Endothelial cell of umbilical vein (primary cell): ENCODE data around the gene SYT2. TPM values are rescaled to one million over a fixed set of nuclear protein-coding genes. Genes with fewer than 3 reads are reported as not detected.

Source experiments
- BruUV-seq: library from RNA; stranded (reverse); fragments of 400-500 nt; replicated peaks from 2 replicates; lab custom pipeline; 2021; lab: Mats Ljungman, UMichigan
- CTCF ChIA-PET: fragments of 300-600, 350-600 bp; sonication (Branson Sonifier 250); formaldehyde crosslinking; loops from one replicate; lab custom pipeline; 2021; ENCODE audit warnings: antibody characterized with exemption, inconsistent platforms; lab: Charles Lee
- POLR2A ChIA-PET: fragments of 300-600, 350-600 bp; sonication (Branson Sonifier 250); formaldehyde crosslinking; loops from one replicate; lab custom pipeline; 2021; ENCODE audit warnings: antibody characterized with exemption, inconsistent platforms; lab: Charles Lee
- DNase-seq: peaks from one replicate; pipeline ENCODE4 v3.0.0-alpha.2; 2011; ENCODE audit warnings: low read depth, low spot score
- FAIRE-seq: peaks from 2 replicates; lab custom pipeline; 2011; peaks lifted over from hg19 to GRCh38; lab: Jason Lieb, UNC
- H2AFZ ChIP-seq: 2 replicates; pipeline ENCODE4 v1.6.0; 2012; ENCODE audit warnings: low read depth, low read length, control low read depth, inconsistent platforms
- H3K27ac ChIP-seq: 2 replicates; pipeline ENCODE4 v1.5.1; 2011; ENCODE audit warnings: low read depth, mild to moderate bottlenecking, control low read depth, low read length, moderate library complexity; ENCODE audit not compliant: insufficient read depth
- H3K27me3 ChIP-seq, 2 experiments: 2 replicates each; pipeline versions ENCODE4 v1.6.0 to v1.6.1; 2011; ENCODE audit warnings: low read length in 2 of 2, mixed read lengths in 1 of 2; ENCODE audit not compliant: control insufficient read depth in 2 of 2, insufficient read depth in 2 of 2
- H3K36me3 ChIP-seq, 2 experiments: 2 replicates in 1 of 2; 3 replicates in 1 of 2; pipeline ENCODE4 v1.5.1; 2011; ENCODE audit warnings: low read length in 2 of 2, mild to moderate bottlenecking in 1 of 2, moderate library complexity in 1 of 2; ENCODE audit not compliant: control insufficient read depth in 2 of 2, insufficient read depth in 2 of 2; ENCODE audit errors: extremely low read depth in 1 of 2
- H3K4me1 ChIP-seq: 3 replicates; pipeline ENCODE4 v1.5.1; 2011; ENCODE audit warnings: mild to moderate bottlenecking, low read length; ENCODE audit not compliant: control insufficient read depth, insufficient read depth; ENCODE audit errors: extremely low read depth
- H3K4me2 ChIP-seq: 2 replicates; pipeline ENCODE4 v1.6.1; 2011; ENCODE audit warnings: low read length, control low read depth, mixed read lengths; ENCODE audit not compliant: insufficient read depth
- H3K4me3 ChIP-seq, 3 experiments: fragments of 200-600 bp in 1 of 3; sonication (generic), shearing (Covaris generic) in 1 of 3; replicated peaks in 1 of 3; 2 replicates each; pipeline ENCODE4 v1.5.1; 2011 to 2016; ENCODE audit warnings: control low read depth in 3 of 3, low read length in 3 of 3, mild to moderate bottlenecking in 2 of 3, inconsistent platforms in 1 of 3, low read depth in 1 of 3, moderate library complexity in 1 of 3; ENCODE audit not compliant: insufficient read depth in 1 of 3
- H3K79me2 ChIP-seq: 2 replicates; pipeline ENCODE4 v1.6.0; 2012; ENCODE audit warnings: low read length, inconsistent platforms; ENCODE audit not compliant: control insufficient read depth, insufficient read depth
- H3K9ac ChIP-seq: replicated peaks from 2 replicates; pipeline ENCODE3; 2011; ENCODE audit warnings: low read length, control low read depth; ENCODE audit not compliant: insufficient read depth; ENCODE audit errors: extremely low read depth
- H3K9me1 ChIP-seq: replicated peaks from 3 replicates; pipeline ENCODE4 v1.6.0; 2011; ENCODE audit warnings: mild to moderate bottlenecking, low read length; ENCODE audit not compliant: control insufficient read depth, insufficient read depth; ENCODE audit errors: extremely low read depth
- H3K9me3 ChIP-seq: replicated peaks from 2 replicates; pipeline ENCODE4 v1.5.1; 2012; ENCODE audit warnings: low read length, inconsistent platforms; ENCODE audit not compliant: control insufficient read depth, insufficient read depth
- H4K20me1 ChIP-seq: replicated peaks from 2 replicates; pipeline ENCODE3; 2011; ENCODE audit warnings: mild to moderate bottlenecking, low read length; ENCODE audit not compliant: control insufficient read depth, insufficient read depth; ENCODE audit errors: extremely low read depth
- FOS ChIP-seq: IDR thresholded peaks from 2 replicates; pipeline ENCODE4 v1.6.1; 2011; ENCODE audit warnings: mild to moderate bottlenecking, low read length, moderate library complexity, borderline replicate concordance; ENCODE audit not compliant: insufficient read depth
- GATA2 ChIP-seq: IDR thresholded peaks from 2 replicates; pipeline ENCODE4 v1.7.0; 2011; ENCODE audit warnings: low read depth, mild to moderate bottlenecking, moderate library complexity, mixed read lengths, low read length; ENCODE audit not compliant: insufficient read length, insufficient read depth
- JUN ChIP-seq: IDR thresholded peaks from 2 replicates; pipeline ENCODE4 v1.6.1; 2011; ENCODE audit warnings: borderline replicate concordance, low read depth; ENCODE audit not compliant: insufficient read length, insufficient read depth
- POLR2AphosphoS5 ChIP-seq: IDR thresholded peaks from 2 replicates; pipeline ENCODE4 v1.6.1; 2012; ENCODE audit warnings: low read depth, mild to moderate bottlenecking, control low read depth, low read length, moderate library complexity; ENCODE audit not compliant: insufficient read depth
- dilution Hi-C: fragments of 300-500 bp; cut with MboI; formaldehyde crosslinking; loops from one replicate; pipeline ENCODE4 v1.15.0; 2019; ENCODE audit warnings: low sequenced_read_pairs; ENCODE audit not compliant: extremely low pct_ligation_motif_present
- intact Hi-C: fragments of 100-400 bp; cut with micrococcal nuclease; formaldehyde crosslinking; loops from one replicate; pipeline ENCODE4 v1.10.0; 2022
- polyA plus RNA-seq, 4 experiments: library from polyadenylated mRNA; depleted of rRNA in 3 of 4; stranded (reverse) in 3 of 4; unstranded in 1 of 4; fragments of >200 nt; gene quantifications; 2 replicates each; pipeline versions ENCODE4 v1.2.1 to v1.2.3, GENCODE V29; 2011 to 2012; ENCODE audit warnings: missing spikeins in 1 of 4
- total RNA-seq: library from RNA; stranded (reverse); gene quantifications from 2 replicates; pipeline ENCODE4 v1.2.3, GENCODE V29; 2021
- TF ChIP-seq, protein P1 (sequence below), 2 donors: IDR thresholded peaks; 1 replicate in 1 of 2; 2 replicates in 1 of 2; pipeline ENCODE4 v1.5.1; 2011; ENCODE audit warnings: low read length in 2 of 2, mild to moderate bottlenecking in 2 of 2, moderate library complexity in 2 of 2, control low read depth in 1 of 2, inconsistent platforms in 1 of 2, low read depth in 1 of 2; ENCODE audit not compliant: insufficient read depth in 1 of 2; ENCODE audit errors: extremely low read depth in 1 of 2

SYT2 gene
- total and polyA plus RNA-seq, 2 donors (not counting 3 experiments of a cell fraction or from before 2014, with no cell fraction given) = not detected

DNA sequence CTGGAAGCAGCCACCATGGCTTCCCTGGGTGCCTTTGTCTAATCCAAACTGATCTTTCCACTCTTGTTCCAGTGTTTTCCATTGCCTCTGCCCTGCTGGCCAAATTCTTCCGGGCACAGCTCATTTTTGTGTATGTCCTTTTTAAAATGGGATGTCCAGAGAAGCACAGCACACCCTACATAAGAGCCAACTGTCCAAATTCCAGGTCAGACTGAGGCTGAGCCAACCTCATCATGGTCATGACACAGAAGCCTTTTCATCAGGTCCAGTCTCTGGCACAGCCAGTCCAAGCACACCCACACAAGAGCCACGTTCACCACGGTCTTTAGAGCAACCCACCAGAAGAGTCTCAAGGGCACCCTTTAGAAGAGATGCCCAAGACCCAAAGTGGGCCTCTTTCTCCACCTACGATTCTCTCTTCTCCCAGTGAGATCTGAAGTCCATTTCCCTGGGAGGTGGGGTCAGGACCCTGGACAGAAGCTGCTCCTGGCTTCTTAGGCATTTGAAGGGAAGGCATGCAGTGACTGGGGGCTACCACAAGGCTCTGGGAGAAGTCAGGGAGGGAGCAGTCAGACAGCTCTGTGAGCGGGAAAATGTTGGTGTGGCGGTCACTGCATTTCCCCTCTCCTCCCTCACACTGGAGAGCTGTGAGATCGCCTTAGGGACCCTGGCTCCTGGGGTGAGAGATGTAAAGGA is 53.2 kb downstream of the SYT2 start:
- Histone ChIP-seq H3K4me2 (no peak overlapping the region), H3K9ac (no peak overlapping the region), H4K20me1 (no peaks in the 10 kb centered on the region), H3K4me1 (no peaks in the 10 kb centered on the region), H3K4me3 (no peak overlapping the region), H3K27me3 (peaks cover 10 to 12% of the 10 kb centered on the region in 2 experiments), H3K9me1 (no peaks in the 10 kb centered on the region), H3K27ac (no peak overlapping the region), H2AFZ (no peak overlapping the region), H3K79me2 (no peaks in the 10 kb centered on the region), H3K36me3 (no peaks in the 10 kb centered on the region), H3K9me3 (no peaks in the 10 kb centered on the region)
- intact Hi-C loops (loop anchor here (5.0 kb wide), 1 partner anchor 35 kb away; no protein-coding TSS in a partner anchor), dilution Hi-C loops (no loop called here)
- POLR2A ChIA-PET = no interaction called here
- CTCF ChIA-PET = interaction anchor here (1.0 to 4.5 kb wide), 7 partner anchors 9 to 63 kb away, joined by 3 to 31 read pairs (median 4); no protein-coding TSS in a partner anchor
- BruUV-seq = no TSS peak
- DNase-seq (peak; percentile 26), FAIRE-seq (no peak)
- TF ChIP-seq GATA2 (no peak), JUN (no peak), POLR2AphosphoS5 (no peak), FOS (no peak)
- TF ChIP-seq, protein P1, sequence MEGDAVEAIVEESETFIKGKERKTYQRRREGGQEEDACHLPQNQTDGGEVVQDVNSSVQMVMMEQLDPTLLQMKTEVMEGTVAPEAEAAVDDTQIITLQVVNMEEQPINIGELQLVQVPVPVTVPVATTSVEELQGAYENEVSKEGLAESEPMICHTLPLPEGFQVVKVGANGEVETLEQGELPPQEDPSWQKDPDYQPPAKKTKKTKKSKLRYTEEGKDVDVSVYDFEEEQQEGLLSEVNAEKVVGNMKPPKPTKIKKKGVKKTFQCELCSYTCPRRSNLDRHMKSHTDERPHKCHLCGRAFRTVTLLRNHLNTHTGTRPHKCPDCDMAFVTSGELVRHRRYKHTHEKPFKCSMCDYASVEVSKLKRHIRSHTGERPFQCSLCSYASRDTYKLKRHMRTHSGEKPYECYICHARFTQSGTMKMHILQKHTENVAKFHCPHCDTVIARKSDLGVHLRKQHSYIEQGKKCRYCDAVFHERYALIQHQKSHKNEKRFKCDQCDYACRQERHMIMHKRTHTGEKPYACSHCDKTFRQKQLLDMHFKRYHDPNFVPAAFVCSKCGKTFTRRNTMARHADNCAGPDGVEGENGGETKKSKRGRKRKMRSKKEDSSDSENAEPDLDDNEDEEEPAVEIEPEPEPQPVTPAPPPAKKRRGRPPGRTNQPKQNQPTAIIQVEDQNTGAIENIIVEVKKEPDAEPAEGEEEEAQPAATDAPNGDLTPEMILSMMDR (IDR thresholded peaks at IDR 0.05; ENCODE audit: extremely low read depth in 1 of 2, insufficient read depth in 1 of 2, low read depth in 1 of 2, low read length in 2 of 2) = peak; percentile 13 to 33
